Ovary (tissue), 3 donors: Measurements from ENCODE around the gene ITPR3.

Experiments
- EP300 ChIP-seq: sonication (generic); formaldehyde crosslinking; IDR thresholded peaks from one replicate; pipeline ENCODE4 v1.6.1; 2017; ENCODE audit warnings: antibody characterized with exemption
- POLR2A ChIP-seq: fragments of 450-650 bp; IDR thresholded peaks from one replicate; pipeline ENCODE4 v1.6.1; 2017; ENCODE audit warnings: antibody characterized with exemption, mild to moderate bottlenecking, moderate library complexity
- TF ChIP-seq, protein P1 (sequence below), 3 donors: fragments of 450-650 bp in 2 of 3; fragments of 200-600 bp in 1 of 3; IDR thresholded peaks; one replicate each; pipeline versions ENCODE4 v1.5.1 to v1.8.0; 2016 to 2022; ENCODE audit warnings: antibody characterized with exemption in 3 of 3, mild to moderate bottlenecking in 1 of 3
- donor health status: DM: no; HTN: no; CAD: no.

- TF ChIP-seq, protein P1, sequence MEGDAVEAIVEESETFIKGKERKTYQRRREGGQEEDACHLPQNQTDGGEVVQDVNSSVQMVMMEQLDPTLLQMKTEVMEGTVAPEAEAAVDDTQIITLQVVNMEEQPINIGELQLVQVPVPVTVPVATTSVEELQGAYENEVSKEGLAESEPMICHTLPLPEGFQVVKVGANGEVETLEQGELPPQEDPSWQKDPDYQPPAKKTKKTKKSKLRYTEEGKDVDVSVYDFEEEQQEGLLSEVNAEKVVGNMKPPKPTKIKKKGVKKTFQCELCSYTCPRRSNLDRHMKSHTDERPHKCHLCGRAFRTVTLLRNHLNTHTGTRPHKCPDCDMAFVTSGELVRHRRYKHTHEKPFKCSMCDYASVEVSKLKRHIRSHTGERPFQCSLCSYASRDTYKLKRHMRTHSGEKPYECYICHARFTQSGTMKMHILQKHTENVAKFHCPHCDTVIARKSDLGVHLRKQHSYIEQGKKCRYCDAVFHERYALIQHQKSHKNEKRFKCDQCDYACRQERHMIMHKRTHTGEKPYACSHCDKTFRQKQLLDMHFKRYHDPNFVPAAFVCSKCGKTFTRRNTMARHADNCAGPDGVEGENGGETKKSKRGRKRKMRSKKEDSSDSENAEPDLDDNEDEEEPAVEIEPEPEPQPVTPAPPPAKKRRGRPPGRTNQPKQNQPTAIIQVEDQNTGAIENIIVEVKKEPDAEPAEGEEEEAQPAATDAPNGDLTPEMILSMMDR (IDR thresholded peaks at IDR 0.05), result peak in 2 of 3 donors; percentile 59 to 73
- TF ChIP-seq POLR2A (no peak), EP300 (no peak)
These were observed 31.2 kb upstream of the ITPR3 start for GRCh38 chr6:33589731-33590530.
